Endometrial microvascular endothelial cells (primary cell): ENCODE results near the gene DALRD3. TPM values are rescaled to one million over a fixed set of nuclear protein-coding genes. Genes with fewer than 3 reads are reported as not detected.

Source experiments
- in situ Hi-C: cut with HindIII; loops from 2 replicates; pipeline ENCODE4 v1.10.0; 2017; ENCODE audit warnings: low sequenced_read_pairs, low pct_unique_long_range_greater_than_20kb; ENCODE audit errors: inconsistent ontology term
- total RNA-seq: library from RNA; depleted of rRNA; stranded (reverse); fragments of >200 nt; gene quantifications from one replicate; pipeline ENCODE4 v1.2.3, GENCODE V29; 2015; ENCODE audit errors: inconsistent ontology term

DALRD3 gene
- total RNA-seq, 1 donor from 2014 or later, result 48.6 TPM

DNA sequence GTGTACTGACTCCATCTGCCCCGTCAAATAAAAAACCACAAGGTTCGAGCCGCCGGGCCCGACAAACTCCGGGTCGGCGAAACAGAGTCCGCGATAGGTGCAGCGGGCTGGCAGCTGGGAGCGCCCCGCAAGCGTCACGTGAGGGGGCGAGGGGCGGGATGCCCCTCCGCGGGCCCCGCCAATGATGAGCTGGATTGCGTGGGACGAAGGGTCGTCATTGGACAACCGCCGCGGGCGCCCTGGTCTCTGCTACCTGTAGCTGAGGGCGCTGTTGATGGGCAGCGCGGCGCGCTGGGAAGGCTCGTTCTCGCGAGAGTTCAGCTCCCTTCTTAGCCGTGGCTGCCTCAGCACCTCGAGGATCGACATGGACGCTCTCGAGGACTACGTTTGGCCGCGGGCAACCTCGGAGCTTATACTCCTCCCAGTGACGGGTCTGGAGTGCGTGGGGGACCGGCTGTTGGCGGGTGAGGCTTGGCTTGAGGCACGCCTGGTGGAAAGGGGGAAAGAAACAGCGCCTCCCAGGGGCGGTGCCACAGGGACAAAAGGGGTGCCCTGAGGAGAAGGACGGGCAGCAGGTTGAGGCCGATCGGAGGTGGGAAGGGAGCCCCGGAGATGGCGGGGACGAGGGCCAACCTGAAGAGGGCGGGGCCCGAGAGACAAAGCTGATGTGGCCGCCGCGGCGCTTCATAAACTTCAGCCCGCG is 11.2 kb downstream of the DALRD3 start, which contains the start of gene WDR6:
Gene WDR6 (plus strand): TSS at position 324 of the 703 bp plus-strand sequence. CDS start 41 bp downstream, at position 365.
- in situ Hi-C loops, result no loop called here

DNA sequence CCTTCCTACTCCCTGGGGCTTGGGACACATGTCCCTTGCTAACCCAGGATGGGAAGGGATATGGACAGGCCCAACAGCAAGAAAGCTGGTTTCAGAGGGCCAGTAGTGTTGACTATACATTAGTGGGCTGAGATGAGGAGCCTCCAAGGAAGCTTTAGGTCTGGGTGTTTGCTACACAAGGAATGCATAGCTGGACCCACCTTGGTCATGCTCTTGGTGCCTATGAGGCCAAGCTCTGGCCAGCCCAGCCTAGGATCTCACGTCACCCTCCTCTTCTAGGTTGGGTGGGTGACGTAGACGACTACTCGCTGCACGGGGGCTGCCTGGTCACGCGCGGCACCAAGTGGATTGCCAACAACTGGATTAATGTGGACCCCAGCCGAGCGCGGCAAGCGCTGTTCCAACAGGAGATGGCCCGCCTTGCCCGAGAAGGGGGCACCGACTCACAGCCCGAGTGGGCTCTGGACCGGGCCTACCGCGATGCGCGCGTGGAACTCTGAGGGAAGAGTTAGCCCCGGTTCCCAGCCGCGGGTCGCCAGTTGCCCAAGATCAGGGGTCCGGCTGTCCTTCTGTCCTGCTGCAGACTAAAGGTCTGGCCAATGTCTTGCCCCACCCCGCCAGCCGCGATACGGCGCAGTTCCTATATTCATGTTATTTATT is 11.8 kb downstream of the DALRD3 start:
- in situ Hi-C loops, result no loop called here

DNA sequence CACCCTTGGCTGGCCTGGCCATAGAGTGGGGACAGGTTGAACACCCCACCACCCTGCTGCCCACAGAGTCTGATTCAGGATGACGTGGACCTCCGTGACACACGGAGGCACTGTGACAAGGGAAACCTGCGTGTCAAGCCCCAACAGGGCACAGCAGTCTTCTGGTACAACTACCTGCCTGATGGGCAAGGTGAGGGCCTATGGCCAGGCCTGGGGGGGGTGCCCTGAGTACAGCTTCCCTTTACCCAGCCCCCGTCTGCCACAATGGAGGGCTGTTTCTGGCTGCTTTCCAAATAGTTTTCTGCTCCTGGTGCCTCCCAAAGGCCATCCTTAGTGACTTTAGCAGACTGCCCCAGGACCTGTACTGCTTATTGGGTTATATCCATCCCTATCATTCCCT is 12.4 kb downstream of the DALRD3 start:
- in situ Hi-C loops, result no loop called here

DNA sequence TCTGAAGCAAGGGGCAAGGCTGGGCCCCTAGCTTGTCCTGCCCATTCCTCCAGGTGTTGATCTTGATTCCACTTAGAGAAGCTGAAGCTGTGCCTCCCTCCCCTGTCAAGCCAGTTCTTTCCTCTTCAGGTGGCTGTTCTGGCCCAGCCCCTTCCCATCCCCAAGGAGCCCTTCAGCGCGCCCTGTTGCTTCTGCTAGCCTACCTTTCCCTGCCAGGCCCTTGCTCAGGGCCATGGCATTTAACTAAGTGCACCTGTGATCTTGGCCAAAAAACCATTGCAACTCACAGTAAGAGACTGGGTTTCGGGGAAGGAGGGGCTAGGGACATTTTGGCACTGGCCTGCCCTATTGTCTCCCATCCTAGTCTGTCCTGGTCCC is 13.1 kb downstream of the DALRD3 start:
- in situ Hi-C loops, result no loop called here

DNA sequence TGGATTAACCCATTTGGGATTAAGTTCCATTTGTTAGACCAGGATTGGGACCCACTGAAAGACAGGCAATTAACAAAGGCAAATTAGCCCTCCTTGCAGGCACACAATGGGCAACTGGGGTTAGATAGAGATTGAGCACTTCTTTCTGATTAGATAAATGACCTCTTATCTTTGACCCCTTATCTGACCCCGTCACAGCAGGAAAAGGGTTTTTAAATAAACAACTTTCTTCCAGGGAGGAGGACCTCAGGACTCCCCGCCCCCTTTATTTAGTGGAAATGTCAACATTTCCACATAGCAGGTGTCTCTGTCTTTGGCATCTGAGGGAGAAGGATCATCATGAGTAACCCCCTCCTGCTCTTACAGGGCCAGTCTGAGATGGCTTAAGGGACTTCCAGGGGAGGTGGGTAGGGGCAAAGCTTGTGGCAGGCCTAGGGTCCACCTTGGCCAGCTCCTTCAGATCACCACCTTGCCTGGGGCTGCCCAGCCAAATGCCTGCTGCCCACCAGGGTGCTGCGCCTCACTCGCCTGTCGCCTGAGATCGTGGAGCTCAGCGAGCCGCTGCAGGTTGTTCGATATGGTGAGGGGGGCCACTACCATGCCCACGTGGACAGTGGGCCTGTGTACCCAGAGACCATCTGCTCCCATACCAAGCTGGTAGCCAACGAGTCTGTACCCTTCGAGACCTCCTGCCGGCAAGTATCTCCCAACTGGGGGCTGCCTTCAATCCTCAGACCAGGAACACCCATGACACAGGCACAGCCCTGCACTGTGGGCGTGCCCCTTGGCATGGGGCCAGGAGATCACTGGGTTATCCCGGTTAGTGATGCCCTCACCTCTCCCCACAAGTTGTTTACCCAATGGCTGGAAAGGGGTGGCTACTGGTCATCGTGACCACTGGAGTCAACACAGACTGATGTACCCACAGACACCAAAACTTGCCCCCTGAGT is 13.8 kb downstream of the DALRD3 start:
- in situ Hi-C loops, result no loop called here

DNA sequence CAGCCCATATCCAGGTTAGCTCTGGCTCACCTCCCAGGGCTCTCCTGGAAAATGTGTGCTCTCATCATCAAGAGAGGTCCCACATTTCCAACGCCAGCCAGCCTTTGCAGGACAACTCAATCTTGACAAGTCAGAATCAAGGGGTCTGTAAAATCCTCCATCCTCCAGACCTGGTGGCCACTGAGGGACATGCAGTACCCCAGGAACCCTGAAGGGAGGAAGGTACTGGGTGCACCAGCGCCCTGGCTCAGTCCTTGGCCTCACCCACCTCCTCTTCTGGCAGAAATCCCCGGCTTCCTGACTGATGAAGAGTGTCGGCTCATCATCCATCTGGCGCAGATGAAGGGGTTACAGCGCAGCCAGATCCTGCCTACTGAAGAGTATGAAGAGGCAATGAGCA is 17.2 kb downstream of the DALRD3 start:
- in situ Hi-C loops, result no loop called here

DNA sequence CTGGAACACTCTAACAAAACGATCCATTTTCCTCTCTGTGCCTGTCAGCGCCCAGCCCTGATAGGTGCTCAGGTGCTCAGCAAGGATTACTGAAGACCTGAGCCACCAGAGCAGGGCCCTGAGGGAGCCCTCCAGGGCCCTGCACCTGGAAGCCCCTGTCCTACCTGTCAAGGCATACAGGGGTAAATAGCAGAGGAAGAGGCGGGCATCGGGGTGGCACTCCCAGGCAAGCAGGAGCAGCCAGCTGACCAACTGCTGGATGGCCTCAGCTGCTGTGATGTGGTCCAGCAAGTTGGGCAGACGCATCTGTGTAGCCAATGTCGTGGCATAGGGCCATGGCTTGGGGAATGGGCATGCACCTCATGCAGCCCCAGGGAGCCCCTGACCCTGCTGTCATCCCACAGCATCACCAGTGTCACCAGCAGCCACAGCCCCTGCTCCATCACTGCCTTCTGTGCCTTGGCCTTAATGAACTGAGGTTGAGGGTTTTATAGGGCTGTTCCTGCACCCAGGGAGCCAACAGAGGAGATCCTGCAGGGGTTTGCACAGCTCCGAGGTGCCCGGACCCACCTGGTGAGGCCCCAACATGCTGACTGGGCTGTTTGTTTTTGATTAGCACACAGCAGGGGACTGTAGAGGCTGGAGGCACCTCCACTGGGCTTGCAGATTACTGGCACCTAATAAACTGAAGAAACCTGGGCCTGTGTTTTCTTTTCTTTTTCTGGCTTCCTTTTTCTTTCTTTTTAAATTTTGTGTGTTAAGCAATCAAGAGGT is 19.1 kb downstream of the DALRD3 start:
- in situ Hi-C loops, result no loop called here

DNA sequence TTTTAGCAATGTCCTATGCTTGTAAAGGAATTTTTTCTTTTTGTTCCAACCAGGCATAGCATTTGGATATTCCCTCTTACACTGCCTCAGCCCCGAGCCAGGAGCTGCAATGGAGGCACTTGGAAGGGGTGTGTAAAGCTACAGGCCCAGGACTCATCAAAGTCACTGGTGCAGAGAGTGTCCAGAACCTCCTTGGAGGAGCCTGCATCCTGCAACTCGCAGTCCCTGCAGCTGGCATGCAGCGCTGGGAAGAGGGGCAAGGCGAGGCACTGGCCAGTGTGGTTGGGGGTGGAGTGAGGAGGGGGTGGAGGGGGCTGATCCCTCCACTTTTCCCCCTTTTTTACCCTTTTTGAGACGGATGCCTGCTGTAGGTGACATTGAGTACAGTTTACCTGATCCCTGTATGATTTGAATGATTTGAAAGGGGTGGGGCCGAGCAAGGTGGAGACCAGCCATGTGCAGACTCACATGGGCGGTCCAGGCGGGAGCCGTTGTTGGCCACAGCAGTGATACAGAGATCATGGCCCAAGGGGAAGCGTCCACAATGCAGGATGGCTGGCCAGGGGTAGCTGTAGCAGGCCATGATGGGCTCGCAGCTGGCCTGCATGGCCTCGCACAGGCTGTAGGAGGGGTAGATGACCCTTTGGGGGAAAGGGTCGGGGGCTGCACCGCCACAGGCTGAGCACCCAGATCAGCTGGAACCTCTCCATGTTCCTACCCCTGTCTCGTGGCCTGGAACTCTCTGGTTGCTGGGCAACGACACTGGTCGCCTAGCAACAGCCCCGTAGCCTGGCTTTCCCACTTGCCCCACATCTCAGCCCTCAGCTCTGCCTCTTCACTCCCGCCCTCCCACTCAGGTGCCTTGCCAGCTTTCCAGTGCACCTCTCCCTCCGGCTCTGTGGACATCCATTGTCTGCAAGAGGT is 20.4 kb downstream of the DALRD3 start:
- in situ Hi-C loops, result no loop called here

DNA sequence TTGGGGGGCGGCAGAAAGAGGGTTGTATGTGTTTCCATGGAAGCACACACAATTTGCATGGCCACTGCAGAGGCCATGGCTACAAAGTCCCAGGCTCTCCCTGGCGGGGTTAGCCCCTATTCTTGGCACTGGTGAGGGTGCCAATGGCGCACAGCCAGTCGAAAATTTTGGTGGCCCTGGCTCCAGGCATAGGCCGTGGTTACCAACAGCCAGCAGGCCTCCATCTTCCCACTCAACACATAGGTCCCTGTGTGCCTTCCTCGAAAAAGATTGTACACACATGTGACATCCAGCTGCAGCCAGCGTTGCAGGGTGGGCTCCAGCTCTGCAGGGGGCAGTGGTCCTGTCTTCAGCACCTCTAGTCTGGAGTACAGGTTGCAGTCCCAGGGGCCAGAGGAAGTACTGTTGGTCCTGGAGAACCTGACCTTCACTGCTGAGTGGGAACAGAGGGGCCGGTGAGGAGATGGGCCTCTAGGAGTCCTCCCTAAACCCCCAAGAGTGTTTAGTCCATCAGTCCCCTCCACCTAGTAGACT is 21.2 kb downstream of the DALRD3 start:
- in situ Hi-C loops, result no loop called here

DNA sequence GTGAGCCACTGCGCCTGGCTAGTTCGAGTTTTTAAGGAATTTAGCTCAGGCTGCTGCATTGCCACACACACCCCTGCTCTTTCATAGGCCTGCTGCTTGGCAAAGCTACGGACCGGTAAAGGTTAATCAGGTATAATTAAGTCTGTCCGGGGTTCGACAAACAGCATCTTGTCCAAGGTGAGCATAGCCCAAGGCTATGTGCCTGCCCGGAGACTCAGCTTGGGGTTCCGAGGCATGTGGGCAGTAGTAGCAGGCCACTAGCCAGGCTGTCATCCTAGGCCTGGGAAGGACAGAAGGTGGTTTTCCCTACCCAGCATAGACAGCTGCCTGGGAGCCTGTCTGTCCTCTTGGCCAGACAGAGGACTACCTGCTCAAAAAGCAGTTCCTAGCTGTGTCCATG is 21.7 kb downstream of the DALRD3 start:
- in situ Hi-C loops, result no loop called here

DNA sequence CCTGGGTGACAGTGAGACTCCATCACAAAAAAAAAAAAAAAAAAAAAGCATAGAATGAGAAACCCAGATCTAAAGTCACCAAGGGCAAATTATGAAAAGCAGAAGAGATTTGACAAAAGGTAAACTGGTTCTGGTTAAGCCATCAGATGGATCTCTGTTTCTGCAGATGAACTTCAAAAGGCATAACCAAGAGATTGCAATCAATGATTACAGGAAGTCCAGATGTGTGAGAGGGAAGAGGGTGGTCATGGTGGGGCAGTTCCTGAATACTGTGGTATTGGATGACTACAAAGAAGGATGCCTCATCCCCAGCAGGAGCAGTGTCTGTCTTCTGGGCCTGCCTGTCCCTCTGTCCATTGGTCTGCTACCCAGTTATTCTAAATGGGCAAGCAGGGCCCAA is 24.5 kb downstream of the DALRD3 start:
- in situ Hi-C loops, result no loop called here

DNA sequence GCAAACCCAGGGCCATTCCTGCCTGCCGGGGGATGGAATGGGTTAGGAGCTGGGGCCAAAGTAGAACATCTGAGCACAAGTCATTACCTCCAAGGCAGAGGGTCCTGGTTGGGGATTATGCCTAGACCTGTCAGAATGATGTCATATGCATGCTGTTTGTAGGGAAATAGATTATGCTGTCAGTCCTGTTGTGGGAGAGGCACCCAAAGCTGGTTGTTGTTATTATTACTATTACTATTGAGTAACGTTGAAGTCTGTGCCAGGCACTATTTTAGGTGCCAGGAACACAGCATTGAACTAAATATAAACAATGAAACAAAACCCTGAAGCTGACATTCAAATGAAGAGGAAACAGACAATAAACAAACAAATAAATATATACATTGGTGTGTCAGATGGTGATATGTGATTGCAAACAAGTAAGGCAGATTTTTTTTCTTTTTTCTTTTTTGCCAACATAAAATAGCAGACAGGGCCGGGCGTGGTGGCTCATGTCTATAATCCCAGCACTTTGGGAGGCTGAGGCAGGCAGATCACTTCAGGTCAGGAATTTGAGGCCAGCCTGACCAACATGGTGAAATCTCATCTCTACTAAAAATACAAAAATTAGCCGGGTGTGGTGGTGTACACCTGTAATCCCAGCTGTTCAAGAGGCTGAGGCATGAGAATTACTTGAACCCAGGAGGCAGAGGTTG is 26.4 kb downstream of the DALRD3 start:
- in situ Hi-C loops, result no loop called here

DNA sequence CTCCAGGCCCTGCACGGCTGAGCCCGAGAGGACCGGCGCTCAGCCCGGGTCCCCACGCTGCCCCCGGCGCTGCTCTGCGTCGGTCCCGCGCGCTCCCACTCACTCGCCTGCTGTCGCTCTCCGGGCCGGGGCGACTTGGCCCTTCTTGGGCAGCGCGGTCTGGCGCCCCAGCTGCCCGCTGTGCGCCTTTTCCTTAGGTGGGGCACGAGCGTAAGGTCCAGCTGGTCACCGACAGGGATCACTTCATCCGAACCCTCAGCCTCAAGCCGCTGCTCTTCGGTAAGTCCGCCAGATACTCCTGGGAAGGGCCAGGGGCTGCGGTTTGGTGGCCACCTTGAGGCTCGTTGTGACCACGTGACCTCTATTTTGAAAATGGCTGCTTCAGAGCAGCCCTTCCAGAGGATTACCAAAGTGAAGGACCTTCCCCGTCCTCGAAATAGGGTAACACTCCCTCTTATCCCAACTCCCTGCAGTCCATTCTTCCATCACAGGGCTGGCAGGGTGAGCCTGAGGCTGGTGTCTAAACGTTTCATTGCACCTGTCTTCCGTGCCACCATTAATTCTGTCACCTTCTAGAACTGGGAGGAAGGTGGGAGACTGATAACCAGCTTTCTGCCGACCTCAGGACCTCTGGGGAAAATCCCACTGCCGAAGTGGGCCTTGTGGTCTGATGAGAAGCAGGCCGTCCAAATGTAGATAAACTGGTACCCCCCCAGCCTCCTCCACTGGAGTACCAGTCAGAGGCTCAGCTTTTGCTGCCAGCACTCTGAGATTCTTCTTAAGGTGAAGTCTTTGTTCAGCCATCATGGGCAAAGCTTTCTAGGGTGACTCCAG is 27.5 kb downstream of the DALRD3 start:
- in situ Hi-C loops, result no loop called here

DNA sequence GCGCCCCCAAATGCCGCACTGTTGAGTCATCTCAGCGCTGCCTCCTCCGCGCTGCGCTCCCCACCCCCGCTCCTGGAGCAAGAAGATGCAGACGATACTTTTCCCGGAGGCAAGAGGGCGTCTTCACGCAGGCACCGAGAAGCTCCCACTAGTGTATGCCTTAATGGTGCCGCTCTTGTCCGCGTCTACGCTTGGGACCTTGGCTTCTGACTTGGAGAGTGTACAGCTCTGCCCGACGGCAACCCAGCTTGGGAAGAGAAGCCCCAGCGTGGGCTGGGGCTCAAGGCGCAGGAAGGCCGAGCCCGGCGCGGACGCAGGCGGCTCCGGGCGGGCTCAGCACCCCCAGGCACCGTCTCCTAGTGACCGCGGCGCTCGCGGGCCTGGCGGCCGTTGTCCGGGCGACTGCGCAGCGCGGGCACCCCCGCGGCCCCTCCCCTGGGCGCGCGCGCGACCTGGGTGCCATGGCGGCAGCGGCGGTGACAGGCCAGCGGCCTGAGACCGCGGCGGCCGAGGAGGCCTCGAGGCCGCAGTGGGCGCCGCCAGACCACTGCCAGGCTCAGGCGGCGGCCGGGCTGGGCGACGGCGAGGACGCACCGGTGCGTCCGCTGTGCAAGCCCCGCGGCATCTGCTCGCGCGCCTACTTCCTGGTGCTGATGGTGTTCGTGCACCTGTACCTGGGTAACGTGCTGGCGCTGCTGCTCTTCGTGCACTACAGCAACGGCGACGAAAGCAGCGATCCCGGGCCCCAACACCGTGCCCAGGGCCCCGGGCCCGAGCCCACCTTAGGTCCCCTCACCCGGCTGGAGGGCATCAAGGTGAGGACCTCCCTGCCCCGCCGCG is 28.4 kb downstream of the DALRD3 start, which contains the start of gene P4HTM:
Gene P4HTM (plus strand): TSS at position 446 of the 840 bp plus-strand sequence. CDS start 16 bp downstream, at position 462.
- in situ Hi-C loops, result no loop called here

DNA sequence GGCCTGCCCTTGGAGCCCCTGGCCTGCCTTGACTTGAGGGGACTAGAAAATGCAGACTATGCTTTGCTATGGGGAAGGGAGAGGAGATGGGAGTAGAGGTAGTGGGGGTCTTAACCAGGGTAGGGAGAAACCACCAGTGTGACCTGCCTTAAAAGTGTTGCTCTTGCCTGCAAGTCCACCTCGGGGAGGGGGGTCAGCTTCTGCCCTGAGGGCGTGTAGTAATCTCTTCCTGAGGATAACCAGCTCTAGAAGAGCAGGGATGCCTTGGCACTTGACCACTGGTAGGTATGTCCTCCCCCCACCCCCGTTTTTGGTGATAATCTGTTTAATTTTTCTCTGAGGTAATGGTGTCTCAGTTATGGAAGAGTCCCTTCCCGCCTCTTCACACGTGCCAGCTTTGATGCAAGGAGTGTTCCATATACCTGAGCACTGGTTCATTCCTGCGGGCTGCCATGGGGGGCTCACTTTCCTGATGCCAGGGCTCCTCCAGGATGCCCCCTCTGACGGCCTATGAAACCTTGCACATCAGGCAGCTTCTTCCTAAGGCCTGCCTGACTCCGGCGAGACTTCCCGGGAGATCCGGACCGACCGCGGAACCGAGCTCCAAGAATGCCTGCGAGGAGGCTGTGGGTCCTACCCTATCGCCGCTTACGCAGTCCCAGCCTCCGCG is 29.1 kb downstream of the DALRD3 start:
- in situ Hi-C loops, result no loop called here
